ENCODE measurements around the gene ARGFX.
"Not testable (repeated sequence)": the region's sequence is repeated elsewhere in the genome, so short reads cannot be mapped to it uniquely, and the experiment has no call there.

ARGFX gene

GRCh38 chr3:121567649-121568048 is at the start of gene ARGFX:
ARGFX (plus strand) TSS chr3:121567949; CDS start chr3:121570714, 2,765 bp downstream.
- DNase-seq: no peak

GRCh38 chr3:121517953-121518655 is 49.6 kb upstream of the ARGFX start:
- no peak for DNase-seq

DNA sequence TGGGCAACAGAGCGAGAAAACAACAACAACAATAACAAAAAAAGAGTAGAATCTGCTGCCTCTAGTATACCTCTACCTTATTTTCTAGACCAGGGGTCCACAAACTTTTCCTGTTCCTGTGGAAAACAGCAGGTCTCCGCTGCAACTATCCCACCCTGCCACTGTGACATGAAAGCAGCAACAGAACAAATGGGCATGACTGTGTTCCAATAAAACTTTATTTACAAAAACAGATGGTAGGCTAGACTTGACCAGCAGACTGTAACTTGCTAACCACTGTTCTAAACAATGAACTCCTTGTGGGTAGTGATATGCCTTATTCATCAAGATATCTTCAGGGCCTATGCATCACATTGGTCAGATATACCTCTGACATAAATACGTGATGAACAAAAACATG is 47.2 kb upstream of the ARGFX start:
- no peak for DNase-seq

DNA sequence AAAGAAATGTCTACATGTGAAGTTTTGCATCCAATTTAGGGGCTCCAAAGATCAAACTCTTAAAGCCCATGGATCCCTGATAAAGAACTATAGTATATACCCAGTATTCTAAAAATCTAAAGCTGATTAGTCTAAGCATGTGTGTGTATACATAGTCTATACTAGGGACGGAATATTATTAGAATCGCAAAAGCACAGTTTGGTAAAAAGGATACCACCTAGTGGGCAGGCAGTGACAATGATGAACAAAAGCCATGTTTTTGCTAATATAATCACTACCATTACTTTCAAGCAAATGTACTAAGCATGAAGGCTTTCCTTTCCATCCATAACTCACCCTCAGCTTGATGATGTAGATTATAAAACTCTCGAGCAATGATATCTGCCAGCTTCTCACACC is 38.4 kb upstream of the ARGFX start:
- no peak for DNase-seq

- no peak for DNase-seq
Measured at GRCh38 chr3:121531269-121531668, 36.5 kb upstream of the ARGFX start.

GRCh38 chr3:121542924-121543323 is 24.8 kb upstream of the ARGFX start:
- DNase-seq: no peak

DNA sequence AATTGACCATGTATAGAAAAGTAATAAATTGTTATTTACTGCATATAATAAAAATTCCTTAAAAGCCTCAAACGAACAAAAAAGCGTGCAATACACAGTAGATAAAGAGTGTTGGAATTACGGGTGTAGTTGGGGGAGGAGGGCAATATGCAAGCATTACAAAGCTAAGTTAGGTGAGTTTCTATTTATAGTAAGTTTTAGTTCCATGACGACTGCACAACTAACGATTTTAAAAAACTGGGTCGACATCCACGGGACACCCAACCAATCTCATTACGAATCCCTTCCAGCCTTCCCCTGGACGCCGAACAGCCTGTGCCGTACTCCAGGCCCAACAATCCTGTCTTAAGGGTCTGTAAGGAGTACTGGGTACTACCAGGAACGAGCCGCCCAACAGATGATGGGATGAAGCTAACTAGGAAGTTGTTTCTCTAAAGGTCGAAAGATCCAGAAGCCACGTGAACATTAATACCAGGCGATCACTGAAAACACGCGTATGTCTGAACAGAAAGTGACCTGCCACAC is 22.6 kb upstream of the ARGFX start:
- DNase-seq: peak; percentile 28

DNA sequence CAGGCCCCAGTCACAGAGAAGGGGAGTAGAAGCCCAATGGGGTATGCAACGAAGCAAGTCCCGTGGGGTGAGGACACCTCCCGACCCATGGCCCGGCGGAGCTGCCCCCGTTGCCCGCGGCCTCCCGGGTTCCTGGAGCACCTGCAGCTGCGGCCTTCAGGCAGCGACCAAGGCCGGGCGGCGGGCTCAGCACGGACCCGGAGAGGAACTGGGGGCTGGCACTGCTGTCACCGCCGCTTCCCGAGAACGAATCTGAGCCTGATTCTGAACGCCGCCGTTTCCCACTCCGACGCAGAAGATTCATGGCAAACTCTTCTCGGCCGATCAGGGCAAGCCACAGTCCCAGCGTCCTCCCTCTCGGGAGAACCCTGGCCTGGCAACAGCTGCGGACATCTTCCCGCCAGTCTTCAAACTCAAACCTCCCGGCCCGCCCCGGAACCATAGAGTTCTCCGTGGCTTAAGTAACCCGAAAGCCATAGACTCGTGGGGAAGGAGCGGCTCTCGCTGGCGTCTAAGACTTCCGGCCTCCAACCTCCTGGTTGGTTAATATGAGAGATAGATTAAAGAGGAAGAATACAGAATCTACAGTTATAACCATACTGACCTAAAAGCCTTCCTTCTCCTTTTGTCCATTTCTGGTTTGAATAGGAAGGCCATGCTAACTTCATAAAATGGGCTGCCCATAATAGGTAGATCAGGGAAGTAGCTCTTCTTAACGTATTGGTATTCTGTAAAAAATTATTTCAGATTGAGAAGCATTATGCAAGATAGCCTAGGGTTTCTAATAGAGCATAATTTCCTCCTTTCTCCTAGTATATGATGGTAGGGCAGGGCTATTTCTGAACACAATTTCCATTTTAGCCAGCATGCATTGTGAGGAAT is 21.9 kb upstream of the ARGFX start, which contains the start of gene POLQ:
Gene POLQ (minus strand): TSS at position 415 of the 882 bp plus-strand sequence. CDS start 111 bp downstream, at position 304.
- peak; percentile 94 for DNase-seq

DNA sequence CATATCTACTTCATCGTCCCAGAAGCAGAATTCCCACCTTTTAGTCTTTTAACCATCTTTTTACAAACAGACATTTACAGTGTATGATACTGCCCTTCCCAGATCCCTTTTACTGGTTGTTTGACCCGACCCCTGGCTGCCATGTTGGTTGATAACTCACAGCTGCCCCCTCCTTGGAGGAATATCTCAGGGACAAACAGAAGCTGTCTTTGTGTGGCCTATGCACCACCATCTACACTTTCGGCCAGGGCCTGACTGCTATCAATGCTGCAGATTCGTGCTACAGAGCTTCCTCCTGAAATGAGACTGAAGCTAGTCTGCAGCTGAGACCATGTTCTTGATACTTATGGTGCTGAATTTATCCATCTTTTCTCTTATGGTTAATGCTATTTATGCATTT is 15.4 kb upstream of the ARGFX start:
- no peak for DNase-seq

- no peak for DNase-seq
Measured at GRCh38 chr3:121552797-121553196, 15.0 kb upstream of the ARGFX start.

GRCh38 chr3:121557426-121557934 is 10.3 kb upstream of the ARGFX start:
- no peak for DNase-seq

- DNase-seq: no peak
Measured at GRCh38 chr3:121562148-121562547, 5.6 kb upstream of the ARGFX start.

DNA sequence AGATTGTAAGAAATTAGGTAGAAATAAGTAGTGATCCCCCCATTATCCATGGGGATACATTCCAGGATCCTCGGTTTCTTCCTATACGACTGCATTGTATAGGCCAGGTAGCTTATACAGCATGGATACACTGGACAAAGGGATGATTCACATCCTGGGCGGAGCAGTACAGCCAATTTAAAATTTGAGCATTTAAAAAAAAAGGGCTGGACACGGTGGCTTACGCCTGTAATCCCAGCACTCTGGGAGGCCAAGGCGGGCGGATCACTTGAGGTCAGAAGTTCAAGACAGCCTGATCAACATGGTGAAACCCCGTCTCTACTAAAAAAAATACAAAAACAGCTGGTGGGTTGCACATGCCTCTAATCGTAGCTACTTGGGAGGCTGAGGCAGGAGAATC is 976 bp upstream of the ARGFX start:
- DNase-seq: no peak

DNA sequence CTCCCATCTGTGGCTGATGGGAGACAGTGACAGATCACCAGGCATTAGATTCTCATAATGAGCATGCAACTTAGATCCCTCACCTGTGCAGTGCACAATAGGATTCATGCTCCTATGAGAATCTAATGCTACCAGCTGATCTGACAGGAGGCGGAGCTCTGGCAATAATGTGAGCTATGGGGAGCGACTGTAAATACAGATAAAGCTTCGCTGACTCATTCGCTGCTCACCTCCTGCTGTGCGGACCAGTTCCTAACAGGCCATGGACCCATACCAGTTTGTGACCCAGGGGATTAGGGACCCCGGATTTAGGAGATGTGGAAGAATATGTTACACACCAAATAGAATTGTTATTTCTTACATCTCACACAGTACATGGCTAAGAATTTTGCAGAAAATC is 6.7 kb downstream of the ARGFX start:
- DNase-seq: no peak

- DNase-seq: no peak
Measured at GRCh38 chr3:121581691-121582090, 13.9 kb downstream of the ARGFX start.

GRCh38 chr3:121584418-121584817 is 16.7 kb downstream of the ARGFX start:
- no peak for DNase-seq

DNA sequence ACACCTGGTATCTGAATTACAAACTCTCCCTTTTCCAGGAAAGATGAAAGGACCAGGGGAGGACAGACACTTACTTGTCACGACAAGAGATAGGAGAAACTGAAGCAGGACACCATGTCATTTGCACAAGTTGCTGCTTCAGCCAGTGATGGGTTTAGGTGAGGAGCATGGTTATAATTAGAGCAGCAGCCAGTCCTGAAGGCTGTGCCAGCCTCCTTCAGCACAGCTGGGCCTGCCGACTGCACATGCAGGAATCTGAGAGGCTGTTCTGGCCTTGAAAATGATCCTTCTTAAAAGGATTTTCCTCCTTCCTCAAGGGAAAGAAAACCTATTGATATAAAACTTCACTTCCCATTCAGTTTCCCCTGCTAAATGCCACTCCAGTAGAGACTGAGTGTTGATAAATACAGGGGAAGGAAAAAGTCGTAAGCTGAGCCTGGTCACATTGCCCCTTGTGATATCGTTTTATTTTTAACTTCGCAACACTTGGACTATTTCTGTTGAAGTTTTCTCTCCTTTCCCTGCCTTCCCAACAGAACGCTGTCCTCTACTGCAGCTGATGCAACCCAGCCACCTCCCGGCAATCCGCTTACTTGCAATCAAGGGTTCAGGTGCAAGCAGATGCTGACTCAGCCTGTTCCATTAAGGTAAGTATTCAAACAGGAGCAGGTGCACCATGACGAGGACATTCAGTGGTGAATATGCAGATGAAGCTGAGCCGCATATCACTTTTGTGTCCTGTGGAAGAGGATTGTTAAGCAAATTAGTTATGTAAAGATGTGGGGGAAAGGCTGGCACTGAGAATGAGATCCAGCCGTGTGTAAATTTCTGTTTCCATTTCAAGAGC is 25.3 kb downstream of the ARGFX start, which contains the start of gene FBXO40:
Gene FBXO40 (plus strand): TSS at position 524 of the 847 bp plus-strand sequence. CDS start 27,197 bp downstream, outside the sequence.
- no peak for DNase-seq

- DNase-seq: not testable (repeated sequence)
Measured at GRCh38 chr3:121593806-121594205, 26.1 kb downstream of the ARGFX start.

- DNase-seq: no peak
Measured at GRCh38 chr3:121594850-121595249, 27.1 kb downstream of the ARGFX start.

DNA sequence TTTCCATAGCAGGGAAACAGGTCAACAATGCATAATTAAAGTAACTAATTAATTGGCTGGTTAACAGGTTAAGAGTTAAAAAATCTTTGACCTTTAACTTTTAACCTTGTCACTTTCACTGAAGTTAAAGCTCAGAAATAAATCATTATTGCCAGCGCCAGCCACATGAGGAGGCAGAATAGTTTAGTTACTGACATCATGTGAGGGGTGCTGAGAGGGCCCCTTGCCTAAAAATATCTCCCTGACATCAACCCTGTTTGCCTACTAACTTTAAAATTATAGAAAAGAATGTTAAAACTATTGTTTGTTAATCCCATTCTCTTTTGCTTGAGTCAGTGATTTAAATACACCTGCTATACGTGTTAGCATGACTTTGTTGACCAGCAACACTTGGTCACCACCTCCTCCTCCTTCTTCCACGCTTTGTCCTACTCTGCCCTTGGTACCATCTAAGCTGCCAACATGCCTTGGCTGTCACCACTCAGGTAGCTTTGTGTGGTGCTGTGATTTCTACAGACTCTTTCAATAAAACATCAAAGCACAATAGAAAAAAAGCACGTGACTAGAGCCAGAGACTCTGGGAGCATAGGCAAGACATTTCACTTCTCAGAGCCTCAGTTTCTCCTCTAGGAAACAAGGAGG is 28.1 kb downstream of the ARGFX start:
- DNase-seq: no peak

- no peak for DNase-seq
Measured at GRCh38 chr3:121598564-121598963, 30.8 kb downstream of the ARGFX start.

DNA sequence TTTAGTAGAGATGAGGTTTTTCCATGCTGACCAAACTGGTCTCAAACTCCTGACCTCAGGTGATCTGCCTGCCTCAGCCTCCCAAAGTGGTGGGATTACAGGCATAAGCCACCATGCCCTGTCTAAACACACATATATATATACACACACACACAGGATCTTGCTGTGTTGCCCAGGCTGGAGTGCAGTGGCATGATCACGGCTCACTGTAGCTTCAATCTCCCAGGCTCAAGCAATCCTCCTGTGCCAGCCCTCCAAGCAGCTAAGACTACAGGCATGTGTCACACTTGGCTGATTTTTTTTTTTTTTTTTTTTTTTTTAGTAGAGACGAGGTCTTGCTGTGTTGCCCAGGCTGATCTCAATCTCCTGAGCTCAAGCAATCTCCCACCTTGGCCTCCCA is 32.2 kb downstream of the ARGFX start:
- DNase-seq: not testable (repeated sequence)

Data from activated CD4-positive, alpha-beta T cell treated with anti-CD3 and anti-CD28 coated beads, Interleukin-2, Interleukin-6, amounts not matched to agents 100 ng/mL and 50 ng/mL, durations not matched to agents 16 hours and 8 hours (primary cell).